ENCODE data around the gene TOX3. TPM values are rescaled to one million over a fixed set of nuclear protein-coding genes. Genes with fewer than 3 reads are reported as not detected.

The TOX3 gene
- total and polyA plus RNA-seq, 2 donors (not counting 3 experiments of a cell fraction or from before 2014, with no cell fraction given) = not detected

GRCh38 chr16:52474679-52475078 lies 72.3 kb downstream of the TOX3 start:
- no peaks in the 10 kb centered on the region for H3K27me3 ChIP-seq (ENCODE audit: control insufficient read depth in 2 of 2, insufficient read depth in 2 of 2, low read length in 2 of 2)
- no peak overlapping the region for H2AFZ ChIP-seq (ENCODE audit: low read depth, low read length)
- no peak overlapping the region for H3K9ac ChIP-seq (replicated peaks; ENCODE audit: extremely low read depth, insufficient read depth, low read length)
- H3K4me1 ChIP-seq (ENCODE audit: control insufficient read depth, extremely low read depth, insufficient read depth, low read length) = no peaks in the 10 kb centered on the region
- no peaks in the 10 kb centered on the region for H3K9me1 ChIP-seq (replicated peaks; ENCODE audit: control insufficient read depth, extremely low read depth, insufficient read depth, low read length)
- H3K36me3 ChIP-seq (ENCODE audit: control insufficient read depth in 2 of 2, extremely low read depth in 1 of 2, insufficient read depth in 2 of 2, low read length in 2 of 2) = no peaks in the 10 kb centered on the region
- no peak overlapping the region for H3K4me3 ChIP-seq (replicated peaks in 1 of 3; ENCODE audit: insufficient read depth in 1 of 3, low read depth in 1 of 3, low read length in 3 of 3)
- dilution Hi-C loops (cut with MboI; ENCODE audit: extremely low pct_ligation_motif_present, low sequenced_read_pairs) (no loop called here), intact Hi-C loops (cut with micrococcal nuclease) (no loop called here)
- no peak for DNase-seq (ENCODE audit: low read depth, low spot score)
- no peaks in the 10 kb centered on the region for H4K20me1 ChIP-seq (replicated peaks; ENCODE audit: control insufficient read depth, extremely low read depth, insufficient read depth, low read length)
- no peak overlapping the region for H3K27ac ChIP-seq (ENCODE audit: insufficient read depth, low read depth, low read length)
- H3K79me2 ChIP-seq (ENCODE audit: control insufficient read depth, insufficient read depth, low read length) = no peaks in the 10 kb centered on the region
- ChIA-PET POLR2A (no interaction called here), CTCF (no interaction called here)
- H3K4me2 ChIP-seq (ENCODE audit: insufficient read depth, low read length) = no peak overlapping the region
- H3K9me3 ChIP-seq (replicated peaks; ENCODE audit: control insufficient read depth, insufficient read depth, low read length) = peaks cover 5% of the 10 kb centered on the region
- FAIRE-seq = no peak
- TF ChIP-seq POLR2AphosphoS5 (IDR thresholded peaks at IDR 0.05; ENCODE audit: insufficient read depth, low read depth, low read length) (no peak), GATA2 (IDR thresholded peaks at IDR 0.05; ENCODE audit: insufficient read depth, insufficient read length, low read depth, low read length) (no peak), JUN (IDR thresholded peaks at IDR 0.05; ENCODE audit: borderline replicate concordance, insufficient read depth, insufficient read length, low read depth) (no peak), POLR2A (IDR thresholded peaks at IDR 0.05; ENCODE audit: low read depth, low read length) (no peak), MYC (IDR thresholded peaks at IDR 0.05; ENCODE audit: low read depth, low read length) (no peak), FOS (IDR thresholded peaks at IDR 0.05; ENCODE audit: borderline replicate concordance, insufficient read depth, low read length) (no peak), CTCF (IDR thresholded peaks at IDR 0.05; ENCODE audit: extremely low read depth in 1 of 2, insufficient read depth in 1 of 2, low read depth in 1 of 2, low read length in 2 of 2) (no peak), EZH2 (IDR thresholded peaks at IDR 0.05; ENCODE audit: borderline replicate concordance, low read depth, low read length, severe bottlenecking) (no peak), MAX (IDR thresholded peaks at IDR 0.05; ENCODE audit: insufficient read depth, insufficient read length) (no peak)
- no TSS peak for BruUV-seq (replicated peaks)
